Neural crest cell (in vitro differentiated cells): Measurements from ENCODE around the gene BIN2. TPM values are rescaled to one million over a fixed set of nuclear protein-coding genes. Genes with fewer than 3 reads are reported as not detected.

ENCODE experiments used
- DNase-seq: peaks from one replicate; pipeline ENCODE4 v3.0.0; 2021; ENCODE audit warnings: low read depth, mixed read lengths, low spot score
- H3K27ac Mint-ChIP-seq: one replicate; pipeline ENCODE4 v1.8.0; 2021; ENCODE audit warnings: mild to moderate bottlenecking, mixed read lengths; ENCODE audit not compliant: unreplicated experiment
- H3K27me3 Mint-ChIP-seq: 2 replicates; pipeline ENCODE4 v1.8.0; 2021; ENCODE audit warnings: low read depth, mild to moderate bottlenecking, mixed read lengths
- H3K36me3 Mint-ChIP-seq: 2 replicates; pipeline ENCODE4 v1.8.0; 2021; ENCODE audit warnings: low read depth, mild to moderate bottlenecking, mixed read lengths
- H3K4me1 Mint-ChIP-seq: 2 replicates; pipeline ENCODE4 v1.8.0; 2021; ENCODE audit warnings: mixed read lengths
- H3K4me3 Mint-ChIP-seq: one replicate; pipeline ENCODE4 v1.8.0; 2021; ENCODE audit warnings: mild to moderate bottlenecking, mixed read lengths
- H3K9me3 Mint-ChIP-seq: 2 replicates; pipeline ENCODE4 v1.8.0; 2021; ENCODE audit warnings: mixed read lengths
- total RNA-seq: library from RNA; stranded (reverse); gene quantifications from 2 replicates; pipeline ENCODE4 v1.2.1, GENCODE V29; 2021
- TF ChIP-seq, protein P1 (sequence below): fragments of 200-600 bp; sonication (generic); conservative IDR thresholded peaks from 2 replicates; pipeline ENCODE4 v1.5.0; 2021; ENCODE audit warnings: antibody characterized with exemption, mild to moderate bottlenecking

The BIN2 gene
- total RNA-seq, 1 donor from 2014 or later, result not detected

DNA sequence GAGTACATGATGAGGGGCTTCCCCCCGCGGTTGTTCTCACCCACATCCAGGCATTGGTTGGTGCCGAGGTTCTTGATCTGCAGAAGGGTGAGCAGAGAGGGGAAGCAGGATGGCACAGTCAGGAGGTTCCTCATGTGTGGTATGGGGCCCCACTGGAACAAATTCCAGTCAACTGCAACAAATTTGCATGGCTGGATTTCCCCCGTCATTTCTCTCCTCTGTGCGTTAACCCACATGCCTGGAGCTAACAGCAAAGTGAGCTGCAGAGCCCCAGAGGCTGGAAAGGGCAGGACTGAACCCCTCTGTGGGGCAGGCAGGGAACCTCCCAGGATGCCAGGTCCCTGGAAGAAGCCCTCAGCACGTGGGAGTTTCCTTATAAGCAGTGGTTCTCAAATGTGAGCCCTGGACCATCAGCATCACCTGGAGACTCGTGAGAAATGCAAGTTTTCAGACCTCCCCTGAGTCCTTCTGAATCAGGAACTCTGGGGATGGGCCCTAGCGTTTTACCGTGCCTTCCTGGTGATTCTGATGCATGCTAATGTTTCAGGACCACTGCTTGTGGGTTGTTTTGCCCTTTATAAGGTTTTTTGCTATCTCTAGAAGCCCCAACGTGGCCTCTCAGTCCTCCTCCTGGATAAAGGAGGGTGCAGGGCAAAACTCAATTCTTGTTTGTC lies 33.5 kb upstream of the BIN2 start:
- no peak for DNase-seq
- H3K36me3 Mint-ChIP-seq, result no peaks in the 10 kb centered on the region
- no peak overlapping the region for H3K4me3 Mint-ChIP-seq
- H3K27ac Mint-ChIP-seq, result no peak overlapping the region
- H3K9me3 Mint-ChIP-seq, result no peaks in the 10 kb centered on the region
- no peaks in the 10 kb centered on the region for H3K27me3 Mint-ChIP-seq
- peaks cover 15% of the 10 kb centered on the region for H3K4me1 Mint-ChIP-seq
- TF ChIP-seq, protein P1, sequence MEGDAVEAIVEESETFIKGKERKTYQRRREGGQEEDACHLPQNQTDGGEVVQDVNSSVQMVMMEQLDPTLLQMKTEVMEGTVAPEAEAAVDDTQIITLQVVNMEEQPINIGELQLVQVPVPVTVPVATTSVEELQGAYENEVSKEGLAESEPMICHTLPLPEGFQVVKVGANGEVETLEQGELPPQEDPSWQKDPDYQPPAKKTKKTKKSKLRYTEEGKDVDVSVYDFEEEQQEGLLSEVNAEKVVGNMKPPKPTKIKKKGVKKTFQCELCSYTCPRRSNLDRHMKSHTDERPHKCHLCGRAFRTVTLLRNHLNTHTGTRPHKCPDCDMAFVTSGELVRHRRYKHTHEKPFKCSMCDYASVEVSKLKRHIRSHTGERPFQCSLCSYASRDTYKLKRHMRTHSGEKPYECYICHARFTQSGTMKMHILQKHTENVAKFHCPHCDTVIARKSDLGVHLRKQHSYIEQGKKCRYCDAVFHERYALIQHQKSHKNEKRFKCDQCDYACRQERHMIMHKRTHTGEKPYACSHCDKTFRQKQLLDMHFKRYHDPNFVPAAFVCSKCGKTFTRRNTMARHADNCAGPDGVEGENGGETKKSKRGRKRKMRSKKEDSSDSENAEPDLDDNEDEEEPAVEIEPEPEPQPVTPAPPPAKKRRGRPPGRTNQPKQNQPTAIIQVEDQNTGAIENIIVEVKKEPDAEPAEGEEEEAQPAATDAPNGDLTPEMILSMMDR, result no peak

DNA sequence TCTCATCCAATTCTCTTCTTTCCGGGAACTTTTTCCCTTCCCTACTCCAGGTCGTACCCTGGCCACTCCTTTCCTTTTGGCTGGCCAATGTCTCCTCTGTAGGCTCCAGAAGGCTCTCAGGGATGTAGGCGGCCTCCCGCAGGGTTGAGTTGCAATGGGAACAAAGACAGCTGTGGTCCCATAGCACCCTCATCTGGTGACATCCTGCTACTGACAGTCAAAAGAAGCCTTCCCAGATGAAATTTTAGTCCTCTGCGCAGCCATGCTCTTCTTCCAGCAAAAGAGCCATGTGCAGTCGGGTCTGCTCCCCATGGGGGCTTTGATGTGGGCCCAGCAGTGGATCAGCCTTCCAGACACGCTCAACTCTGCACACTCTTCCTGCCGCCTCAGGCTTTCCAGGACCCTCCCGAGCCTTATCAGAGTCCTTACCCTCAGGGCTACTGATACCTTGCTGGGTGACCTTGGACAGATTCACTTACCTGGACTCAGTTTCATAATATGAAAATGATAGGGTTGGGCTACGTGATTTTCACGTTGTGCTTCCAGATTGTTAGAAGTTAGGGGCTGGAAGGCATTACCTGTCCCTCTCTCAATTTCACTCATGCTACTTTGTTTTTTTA lies 28.0 kb upstream of the BIN2 start:
- Mint-ChIP-seq H3K9me3 (no peaks in the 10 kb centered on the region), H3K36me3 (no peaks in the 10 kb centered on the region), H3K4me1 (peaks cover 5% of the 10 kb centered on the region), H3K4me3 (no peak overlapping the region), H3K27me3 (no peaks in the 10 kb centered on the region), H3K27ac (no peak overlapping the region)
- peak; percentile 53 for DNase-seq
- TF ChIP-seq, protein P1, result peak; percentile 74

DNA sequence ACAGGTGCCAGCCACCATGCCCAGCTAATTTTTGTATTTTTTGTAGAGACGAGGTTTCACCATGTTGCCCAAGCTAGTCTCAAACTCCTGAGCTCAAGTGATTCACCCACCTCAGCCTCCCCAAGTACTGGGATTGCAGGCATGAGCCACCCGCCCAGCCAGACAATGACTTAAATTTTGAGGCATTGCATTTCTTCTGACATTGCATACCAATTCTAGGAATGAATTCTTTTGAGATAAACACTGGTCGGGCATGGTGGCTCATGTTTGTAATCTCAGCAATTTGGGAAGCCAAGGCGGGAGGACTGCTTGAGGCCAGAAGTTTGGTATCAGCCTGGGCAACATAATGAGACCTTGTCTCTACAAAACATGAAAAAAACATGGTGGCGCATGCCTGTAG lies 25.1 kb upstream of the BIN2 start:
- Mint-ChIP-seq H3K9me3 (no peaks in the 10 kb centered on the region), H3K27me3 (no peaks in the 10 kb centered on the region), H3K36me3 (no peaks in the 10 kb centered on the region), H3K4me3 (no peak overlapping the region), H3K4me1 (peaks cover 9% of the 10 kb centered on the region), H3K27ac (no peak overlapping the region)
- DNase-seq, result no peak
- TF ChIP-seq, protein P1, result no peak

DNA sequence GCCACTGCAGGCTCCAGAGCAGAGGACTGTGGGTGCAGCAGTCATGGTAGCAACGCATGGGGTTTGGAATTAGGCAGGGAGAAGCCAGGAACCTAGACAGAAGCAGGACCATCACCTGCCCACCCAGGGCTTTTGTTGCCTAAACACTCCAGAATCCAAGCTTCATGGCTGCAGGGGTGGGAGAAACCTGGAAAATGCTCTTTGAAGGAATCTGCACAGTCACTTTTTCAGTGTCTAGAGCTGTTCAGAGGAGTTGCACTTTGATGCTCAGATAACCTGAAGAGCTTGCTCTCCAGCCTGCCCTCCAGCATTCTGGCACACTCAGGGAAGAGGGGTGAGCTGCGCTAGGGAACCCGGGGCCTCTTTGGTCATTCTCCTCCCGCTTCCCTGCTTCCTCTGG lies 24.1 kb upstream of the BIN2 start:
- Mint-ChIP-seq H3K27ac (no peak overlapping the region), H3K4me1 (peaks cover 9% of the 10 kb centered on the region), H3K9me3 (no peaks in the 10 kb centered on the region), H3K27me3 (no peaks in the 10 kb centered on the region), H3K4me3 (no peak overlapping the region), H3K36me3 (no peaks in the 10 kb centered on the region)
- TF ChIP-seq, protein P1, result no peak
- DNase-seq, result no peak

DNA sequence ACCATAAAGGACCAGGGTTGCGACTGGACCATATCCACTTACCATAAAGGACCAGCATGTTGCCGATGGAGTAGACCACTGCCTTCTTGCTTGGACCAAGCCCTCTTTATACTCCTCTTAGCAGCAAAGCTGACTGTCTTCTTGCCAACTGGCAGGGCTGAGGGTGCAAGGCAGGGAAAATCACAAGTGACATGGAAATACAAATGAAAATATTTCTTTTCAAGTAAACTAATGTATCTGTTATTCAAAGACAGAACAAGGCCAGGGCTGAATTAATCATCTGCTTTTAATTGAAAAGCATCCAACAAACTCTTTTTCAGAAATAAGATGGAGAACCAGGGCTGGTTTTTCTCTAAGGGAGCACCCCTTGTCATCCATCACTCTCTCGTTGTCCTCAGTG lies 22.6 kb upstream of the BIN2 start, which contains the start of gene CELA1:
TSS of gene CELA1 (minus strand) at position 99 of the 400 bp plus-strand sequence. CDS start at position 58, 41 bp downstream.
- DNase-seq, result no peak
- Mint-ChIP-seq H3K27ac (peak within 1 kb of the TSS; percentile 96), H3K36me3 (no peaks in the 10 kb centered on the region), H3K4me1 (peaks cover 9% of the 10 kb centered on the region), H3K9me3 (no peaks in the 10 kb centered on the region), H3K4me3 (no peak within 1 kb of the TSS), H3K27me3 (no peaks in the 10 kb centered on the region)
- TF ChIP-seq, protein P1, result no peak
